ENCODE measurements around the gene SLC1A2. TPM values are rescaled to one million over a fixed set of nuclear protein-coding genes. Genes with fewer than 3 reads are reported as not detected.

Gene SLC1A2
- total RNA-seq, 2 donors from 2014 or later, result 7.1 to 13.5 TPM

- Mint-ChIP-seq H3K9me3 (peaks cover 36% of the 10 kb centered on the region), H3K36me3 (ENCODE audit: low read depth) (peaks cover 6% of the 10 kb centered on the region), H3K27ac (no peak overlapping the region), H3K27me3 (ENCODE audit: insufficient read depth) (peaks cover 8% of the 10 kb centered on the region), H3K4me3 (no peak overlapping the region), H3K4me1 (peaks cover 24% of the 10 kb centered on the region)
- H3K9ac ChIP-seq (ENCODE audit: extremely low read depth, low read length, poor library complexity, severe bottlenecking), result no peak overlapping the region
- WGBS, 2 experiments (ENCODE audit: insufficient coverage in 1 of 2, insufficient read length in 1 of 2), result 70 to 94% methylated on average over 1 of the region's 1 CpG
- DNase-seq, result no peak
- peaks cover 7% of the 10 kb centered on the region for H3K4me1 ChIP-seq (ENCODE audit: control insufficient read depth, insufficient read depth, low read length)
- no peak overlapping the region for H3K27ac ChIP-seq (ENCODE audit: low read depth, low read length)
- no peak for TF ChIP-seq CTCF (conservative IDR thresholded peaks at IDR 0.05)
- H3K4me3 ChIP-seq (ENCODE audit: low read length), result peak overlapping the region; percentile 31
- peaks cover 6% of the 10 kb centered on the region for H3K36me3 ChIP-seq (ENCODE audit: control insufficient read depth, insufficient read depth, low read length)
- no peaks in the 10 kb centered on the region for H3K27me3 ChIP-seq (ENCODE audit: control insufficient read depth, insufficient read depth, low read length, poor library complexity, severe bottlenecking)
- peaks cover 37% of the 10 kb centered on the region for H3K9me3 ChIP-seq (ENCODE audit: control insufficient read depth, low read length)
Observed at GRCh38 chr11:35398881-35399280, 20.5 kb downstream of the SLC1A2 start.

DNA sequence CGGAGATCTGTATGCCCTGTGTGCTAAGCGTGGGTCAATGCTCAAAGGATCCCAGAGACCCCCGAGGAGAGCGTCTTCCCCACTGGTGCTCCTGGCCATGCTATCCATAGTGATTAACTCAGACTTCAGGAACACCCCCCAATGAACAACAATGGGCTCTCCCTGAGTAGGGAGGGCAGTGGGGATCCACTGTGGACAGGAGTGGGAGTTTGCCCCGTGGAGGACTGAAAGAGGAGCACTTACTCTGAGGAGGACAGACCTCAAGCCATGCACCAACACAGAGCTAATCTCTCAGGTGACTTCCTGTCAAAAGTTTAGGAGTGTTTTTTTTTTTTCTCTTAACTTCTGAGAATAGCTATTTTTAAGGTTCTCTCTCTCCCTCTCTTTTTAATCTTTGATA lies 24.4 kb downstream of the SLC1A2 start:
- H3K9ac ChIP-seq (ENCODE audit: extremely low read depth, low read length, poor library complexity, severe bottlenecking), result no peak overlapping the region
- peaks cover 6% of the 10 kb centered on the region for H3K36me3 Mint-ChIP-seq (ENCODE audit: low read depth)
- H3K36me3 ChIP-seq (ENCODE audit: control insufficient read depth, insufficient read depth, low read length), result peaks cover 6% of the 10 kb centered on the region
- H3K4me3 Mint-ChIP-seq, result no peak overlapping the region
- H3K27ac ChIP-seq (ENCODE audit: low read depth, low read length), result no peak overlapping the region
- H3K27ac Mint-ChIP-seq, result no peak overlapping the region
- peaks cover 25% of the 10 kb centered on the region for H3K9me3 Mint-ChIP-seq
- no peak for TF ChIP-seq CTCF (conservative IDR thresholded peaks at IDR 0.05)
- H3K4me1 ChIP-seq (ENCODE audit: control insufficient read depth, insufficient read depth, low read length), result no peaks in the 10 kb centered on the region
- peaks cover 21% of the 10 kb centered on the region for H3K27me3 Mint-ChIP-seq (ENCODE audit: insufficient read depth)
- no peaks in the 10 kb centered on the region for H3K27me3 ChIP-seq (ENCODE audit: control insufficient read depth, insufficient read depth, low read length, poor library complexity, severe bottlenecking)
- peaks cover 27% of the 10 kb centered on the region for H3K9me3 ChIP-seq (ENCODE audit: control insufficient read depth, low read length)
- WGBS, 2 experiments (ENCODE audit: insufficient coverage in 1 of 2, insufficient read length in 1 of 2), result 90% methylated on average over 5 of the region's 5 CpGs; no CpG with 5 or more reads in 1 of the 2 experiments
- H3K4me3 ChIP-seq (ENCODE audit: low read length), result no peak overlapping the region
- no peak for DNase-seq
- peaks cover 5% of the 10 kb centered on the region for H3K4me1 Mint-ChIP-seq

GRCh38 chr11:35393098-35393497 lies 26.3 kb downstream of the SLC1A2 start:
- H3K4me1 Mint-ChIP-seq, result peaks cover 5% of the 10 kb centered on the region
- Histone ChIP-seq H3K4me1 (ENCODE audit: control insufficient read depth, insufficient read depth, low read length) (no peaks in the 10 kb centered on the region), H3K9me3 (ENCODE audit: control insufficient read depth, low read length) (peaks cover 9% of the 10 kb centered on the region), H3K9ac (ENCODE audit: extremely low read depth, low read length, poor library complexity, severe bottlenecking) (no peak overlapping the region), H3K36me3 (ENCODE audit: control insufficient read depth, insufficient read depth, low read length) (no peaks in the 10 kb centered on the region), H3K4me3 (ENCODE audit: low read length) (no peak overlapping the region), H3K27ac (ENCODE audit: low read depth, low read length) (no peak overlapping the region), H3K27me3 (ENCODE audit: control insufficient read depth, insufficient read depth, low read length, poor library complexity, severe bottlenecking) (no peaks in the 10 kb centered on the region)
- peaks cover 20% of the 10 kb centered on the region for H3K27me3 Mint-ChIP-seq (ENCODE audit: insufficient read depth)
- no peak overlapping the region for H3K27ac Mint-ChIP-seq
- DNase-seq, result no peak
- peaks cover 4% of the 10 kb centered on the region for H3K36me3 Mint-ChIP-seq (ENCODE audit: low read depth)
- TF ChIP-seq CTCF (conservative IDR thresholded peaks at IDR 0.05), result no peak
- H3K4me3 Mint-ChIP-seq, result no peak overlapping the region
- peaks cover 10% of the 10 kb centered on the region for H3K9me3 Mint-ChIP-seq
- 78 to 93% methylated on average over 4 of the region's 4 CpGs for WGBS, 2 experiments (ENCODE audit: insufficient coverage in 1 of 2, insufficient read length in 1 of 2)
